GM12801 (cell line): Measurements from ENCODE around the gene HSPB9.

Source experiments
- TF ChIP-seq, protein P1 (sequence below): IDR thresholded peaks from one replicate; pipeline ENCODE4 v1.5.1; 2011; ENCODE audit warnings: control low read depth; ENCODE audit not compliant: insufficient read length; ENCODE audit errors: extremely low read depth

The HSPB9 gene

DNA sequence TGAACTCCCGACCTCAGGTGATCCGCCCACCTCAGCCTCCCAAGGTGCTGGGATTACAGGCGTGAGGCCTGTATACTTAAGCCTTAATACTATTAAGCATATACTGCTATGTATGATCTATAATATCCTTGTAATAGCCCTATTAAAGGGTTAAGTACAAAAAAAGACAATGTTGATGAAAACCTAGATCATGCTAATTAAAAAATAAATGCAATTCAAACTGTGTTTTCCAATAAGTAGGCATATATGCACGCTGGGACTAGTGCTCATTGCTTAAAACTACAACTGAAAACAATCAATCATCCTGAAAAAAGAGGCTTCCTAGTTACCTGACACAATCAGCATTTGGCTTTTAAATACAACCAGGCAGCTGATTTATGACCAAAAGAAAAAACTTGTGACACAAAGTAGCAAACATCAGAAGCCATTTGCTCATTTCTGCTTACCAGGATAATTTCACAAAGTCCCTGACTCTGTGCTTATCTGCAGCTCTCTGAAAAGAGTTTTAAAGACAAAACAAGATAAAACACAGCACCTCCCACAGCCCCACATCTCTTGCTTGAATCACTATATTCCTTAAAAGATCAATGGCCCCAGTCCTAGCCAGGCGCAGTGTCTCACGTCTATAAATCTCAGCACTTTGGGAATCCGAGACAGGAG, 35.4 kb upstream of the HSPB9 start:
- TF ChIP-seq, protein P1, sequence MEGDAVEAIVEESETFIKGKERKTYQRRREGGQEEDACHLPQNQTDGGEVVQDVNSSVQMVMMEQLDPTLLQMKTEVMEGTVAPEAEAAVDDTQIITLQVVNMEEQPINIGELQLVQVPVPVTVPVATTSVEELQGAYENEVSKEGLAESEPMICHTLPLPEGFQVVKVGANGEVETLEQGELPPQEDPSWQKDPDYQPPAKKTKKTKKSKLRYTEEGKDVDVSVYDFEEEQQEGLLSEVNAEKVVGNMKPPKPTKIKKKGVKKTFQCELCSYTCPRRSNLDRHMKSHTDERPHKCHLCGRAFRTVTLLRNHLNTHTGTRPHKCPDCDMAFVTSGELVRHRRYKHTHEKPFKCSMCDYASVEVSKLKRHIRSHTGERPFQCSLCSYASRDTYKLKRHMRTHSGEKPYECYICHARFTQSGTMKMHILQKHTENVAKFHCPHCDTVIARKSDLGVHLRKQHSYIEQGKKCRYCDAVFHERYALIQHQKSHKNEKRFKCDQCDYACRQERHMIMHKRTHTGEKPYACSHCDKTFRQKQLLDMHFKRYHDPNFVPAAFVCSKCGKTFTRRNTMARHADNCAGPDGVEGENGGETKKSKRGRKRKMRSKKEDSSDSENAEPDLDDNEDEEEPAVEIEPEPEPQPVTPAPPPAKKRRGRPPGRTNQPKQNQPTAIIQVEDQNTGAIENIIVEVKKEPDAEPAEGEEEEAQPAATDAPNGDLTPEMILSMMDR: no peak

DNA sequence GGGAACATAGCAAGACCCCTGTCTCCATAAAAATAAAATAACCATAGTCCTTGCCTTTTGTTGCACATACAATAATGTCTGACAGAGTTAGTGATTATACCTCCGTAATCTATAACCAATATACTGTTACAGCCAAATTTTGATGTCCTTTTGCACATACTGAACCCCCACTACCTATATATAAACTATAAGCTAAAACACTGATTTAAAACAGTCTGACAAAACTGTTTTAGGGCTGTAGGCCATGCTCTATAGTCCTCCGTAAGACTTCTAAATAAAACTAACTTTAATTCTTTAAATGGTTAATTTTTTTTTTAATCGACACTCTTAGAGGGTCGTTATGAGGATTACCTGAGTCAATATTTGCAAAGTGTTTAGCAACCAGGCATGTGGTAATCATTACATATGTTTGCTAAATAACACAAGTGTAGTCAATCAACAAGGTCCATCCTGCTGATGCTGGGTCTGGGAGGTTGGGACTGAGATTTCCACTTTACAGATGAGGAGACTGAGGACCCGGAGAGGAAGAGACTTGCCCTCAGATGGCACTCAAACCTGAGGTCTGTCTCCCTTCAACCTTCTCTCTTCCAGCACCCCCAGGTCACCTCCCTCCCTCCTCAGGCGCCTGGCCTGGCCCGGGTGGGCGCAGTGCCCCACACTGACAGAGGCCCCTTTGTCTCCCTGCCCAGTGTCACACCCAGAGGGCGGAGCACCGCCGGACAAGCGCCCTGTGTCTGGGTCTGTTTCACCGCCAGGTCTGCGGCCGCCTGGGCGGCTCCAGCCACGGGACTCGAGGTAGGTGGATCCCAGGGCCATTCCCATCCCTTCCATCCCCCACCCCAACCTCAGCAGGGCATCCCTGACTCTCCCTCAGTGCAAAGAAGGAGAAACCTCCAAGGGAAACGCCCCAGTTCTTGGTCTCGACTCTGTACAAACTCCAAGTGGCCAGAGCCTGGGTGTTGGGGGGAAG, 34.6 kb upstream of the HSPB9 start:
- TF ChIP-seq, protein P1: no peak

DNA sequence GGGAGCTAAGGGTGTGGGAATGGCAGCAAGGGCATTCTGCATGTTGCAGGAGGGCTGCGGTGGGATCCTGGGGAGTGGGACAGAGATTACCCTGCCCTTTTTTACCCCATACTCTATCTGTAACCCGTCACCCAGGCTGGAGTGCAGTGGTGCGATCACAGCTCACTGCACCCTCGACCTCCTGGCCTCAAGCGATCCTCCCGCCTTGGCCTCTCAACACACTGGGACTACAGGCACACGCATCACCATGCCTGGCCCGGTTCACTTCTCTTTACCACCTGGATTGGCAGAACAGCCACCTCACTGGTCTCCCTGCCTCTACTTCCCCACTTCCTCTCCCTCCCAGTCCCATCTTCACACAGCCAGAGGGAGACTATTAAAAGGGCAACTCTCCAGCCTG, 33.9 kb upstream of the HSPB9 start:
- TF ChIP-seq, protein P1: no peak

DNA sequence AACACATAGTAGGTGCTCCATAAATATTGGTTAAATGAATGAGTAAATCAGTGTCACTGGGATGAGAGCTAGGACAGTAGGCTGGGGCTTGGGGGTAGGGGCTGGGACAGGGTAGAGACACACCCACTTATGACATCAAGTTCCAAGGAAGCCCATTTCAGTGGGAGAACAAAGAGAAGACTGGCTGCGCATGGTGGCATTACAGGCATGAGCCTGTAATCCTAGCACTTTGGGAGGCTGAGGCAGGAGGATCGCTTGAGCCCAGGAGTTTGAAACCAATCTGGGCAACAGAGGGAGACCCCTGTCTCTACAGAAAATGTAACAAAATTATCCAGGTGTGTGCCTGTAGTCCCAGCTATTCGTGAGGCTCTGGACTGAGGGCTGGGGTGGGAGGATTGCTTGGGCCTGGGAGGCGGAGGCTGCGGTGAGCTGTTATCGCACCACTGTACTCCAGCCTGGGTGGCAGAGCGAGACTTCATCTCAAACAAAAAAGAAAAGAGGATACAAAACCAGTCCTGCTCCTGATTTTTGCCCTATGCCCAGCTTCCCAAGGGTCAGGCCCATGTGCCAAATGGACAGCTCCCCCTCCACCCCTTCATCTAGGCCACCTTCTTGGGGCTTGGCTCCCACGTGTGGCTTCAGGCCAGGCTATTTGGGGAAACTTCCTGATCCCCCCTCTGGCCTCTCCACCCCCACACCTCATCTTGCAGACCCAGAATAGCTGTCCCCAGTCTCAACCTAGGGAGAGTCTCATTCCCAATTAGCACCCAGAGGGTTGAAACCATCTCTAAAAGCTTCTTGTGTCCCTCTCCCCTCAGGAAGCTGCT, 31.4 kb upstream of the HSPB9 start:
- TF ChIP-seq, protein P1: no peak

DNA sequence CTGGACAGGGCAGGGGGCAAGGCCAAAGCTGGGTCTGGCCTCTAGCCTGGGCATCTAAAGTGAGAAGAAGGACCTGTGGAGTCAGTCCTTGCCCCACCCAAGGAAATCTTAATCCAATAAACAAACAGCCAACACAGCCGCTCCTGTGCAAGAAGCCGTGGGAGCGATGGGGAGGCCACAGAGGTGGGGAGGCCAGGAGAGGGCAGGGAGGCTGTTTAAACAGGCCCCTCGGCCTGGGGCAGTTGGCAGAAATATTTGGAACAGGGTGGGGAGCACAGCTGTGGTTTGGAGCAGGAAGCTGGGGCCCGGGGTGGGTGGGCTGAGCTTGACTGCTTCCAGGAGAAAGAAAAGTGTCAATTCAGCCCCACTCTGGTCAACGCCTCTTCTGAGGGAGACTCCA, 29.7 kb upstream of the HSPB9 start:
- TF ChIP-seq, protein P1: no peak

DNA sequence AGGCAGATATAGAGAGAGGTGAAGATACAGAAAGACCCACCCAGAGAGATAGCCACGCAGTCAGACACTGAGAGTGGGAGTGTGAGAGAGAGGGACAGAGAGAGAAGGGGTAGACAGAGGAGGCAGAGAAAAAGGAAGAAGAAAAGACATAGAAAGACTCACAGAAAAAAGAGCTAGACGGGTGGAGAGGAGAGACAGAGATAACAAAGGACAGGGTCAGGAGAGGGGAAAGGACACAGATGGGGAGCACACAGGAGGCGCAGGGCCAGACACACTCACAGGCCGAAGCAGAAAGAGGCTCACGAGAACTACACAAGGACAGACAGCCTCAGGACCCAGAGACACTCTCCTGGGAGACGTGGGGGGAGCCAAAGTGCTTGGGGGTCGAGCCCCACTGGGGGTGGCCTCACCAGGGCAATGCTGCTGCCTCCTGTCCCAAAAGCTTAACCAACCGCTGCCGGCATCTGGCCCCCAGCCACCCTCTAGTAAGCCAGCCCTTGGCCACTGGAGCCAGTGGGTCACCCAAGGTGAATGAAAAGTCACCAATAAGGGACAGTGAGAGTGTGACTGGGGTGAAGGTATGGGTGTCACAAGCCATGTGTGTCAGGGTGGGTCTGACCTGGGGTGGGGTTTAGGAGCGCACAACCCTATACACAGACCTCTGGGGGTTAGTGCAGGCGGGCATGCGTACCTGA, 28.1 kb upstream of the HSPB9 start:
- TF ChIP-seq, protein P1: no peak
